Gastrocnemius medialis (tissue), 4 donors: ENCODE results near the gene NME3.

Experiments
- POLR2A ChIP-seq, 2 donors: fragments of 450-650 bp; IDR thresholded peaks; one replicate each; pipeline ENCODE4 v1.6.1; 2017; ENCODE audit warnings: antibody characterized with exemption in 2 of 2, mild to moderate bottlenecking in 2 of 2, moderate library complexity in 2 of 2
- TF ChIP-seq, protein P1 (sequence below), 5 experiments: fragments of 450-650 bp in 3 of 5; fragments of 200-600 bp in 2 of 5; sonication (generic) in 2 of 5; IDR thresholded peaks in 4 of 5; conservative IDR thresholded peaks in 1 of 5; 1 replicate in 4 of 5; 2 replicates in 1 of 5; pipeline ENCODE4 v1.5.1; 2016 to 2019; ENCODE audit warnings: antibody characterized with exemption in 5 of 5, mild to moderate bottlenecking in 3 of 5, moderate library complexity in 3 of 5

DNA sequence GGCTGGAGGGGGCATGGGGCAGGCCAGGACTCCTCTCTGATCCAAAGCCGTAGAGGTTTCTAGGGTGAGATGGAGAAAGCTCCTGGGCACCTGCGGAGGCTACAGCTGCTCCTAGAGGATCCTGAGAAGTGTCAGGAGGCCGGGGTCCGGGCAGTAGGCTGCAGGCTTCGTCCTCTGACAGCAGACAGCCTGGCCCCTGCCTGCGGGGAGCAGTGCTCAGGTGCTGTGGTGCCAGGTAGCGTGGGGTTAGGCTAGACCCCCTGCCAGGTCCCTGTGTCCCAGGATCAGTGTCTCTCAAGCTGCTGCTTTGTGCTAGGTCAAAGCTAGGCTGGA, 3.1 kb upstream of the NME3 start:
- TF ChIP-seq, protein P1, sequence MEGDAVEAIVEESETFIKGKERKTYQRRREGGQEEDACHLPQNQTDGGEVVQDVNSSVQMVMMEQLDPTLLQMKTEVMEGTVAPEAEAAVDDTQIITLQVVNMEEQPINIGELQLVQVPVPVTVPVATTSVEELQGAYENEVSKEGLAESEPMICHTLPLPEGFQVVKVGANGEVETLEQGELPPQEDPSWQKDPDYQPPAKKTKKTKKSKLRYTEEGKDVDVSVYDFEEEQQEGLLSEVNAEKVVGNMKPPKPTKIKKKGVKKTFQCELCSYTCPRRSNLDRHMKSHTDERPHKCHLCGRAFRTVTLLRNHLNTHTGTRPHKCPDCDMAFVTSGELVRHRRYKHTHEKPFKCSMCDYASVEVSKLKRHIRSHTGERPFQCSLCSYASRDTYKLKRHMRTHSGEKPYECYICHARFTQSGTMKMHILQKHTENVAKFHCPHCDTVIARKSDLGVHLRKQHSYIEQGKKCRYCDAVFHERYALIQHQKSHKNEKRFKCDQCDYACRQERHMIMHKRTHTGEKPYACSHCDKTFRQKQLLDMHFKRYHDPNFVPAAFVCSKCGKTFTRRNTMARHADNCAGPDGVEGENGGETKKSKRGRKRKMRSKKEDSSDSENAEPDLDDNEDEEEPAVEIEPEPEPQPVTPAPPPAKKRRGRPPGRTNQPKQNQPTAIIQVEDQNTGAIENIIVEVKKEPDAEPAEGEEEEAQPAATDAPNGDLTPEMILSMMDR (IDR thresholded peaks at IDR 0.05 in 4 of 5, conservative IDR thresholded peaks at IDR 0.05 in 1 of 5) = no peak
- no peak for TF ChIP-seq POLR2A (IDR thresholded peaks at IDR 0.05)
